ENCODE measurements around the gene SOSTDC1. TPM values are rescaled to one million over a fixed set of nuclear protein-coding genes. Genes with fewer than 3 reads are reported as not detected.
"Not testable (repeated sequence)": the region's sequence is repeated elsewhere in the genome, so short reads cannot be mapped to it uniquely, and the experiment has no call there.

Gene SOSTDC1
- polyA plus RNA-seq, 1 experiment = not detected

DNA sequence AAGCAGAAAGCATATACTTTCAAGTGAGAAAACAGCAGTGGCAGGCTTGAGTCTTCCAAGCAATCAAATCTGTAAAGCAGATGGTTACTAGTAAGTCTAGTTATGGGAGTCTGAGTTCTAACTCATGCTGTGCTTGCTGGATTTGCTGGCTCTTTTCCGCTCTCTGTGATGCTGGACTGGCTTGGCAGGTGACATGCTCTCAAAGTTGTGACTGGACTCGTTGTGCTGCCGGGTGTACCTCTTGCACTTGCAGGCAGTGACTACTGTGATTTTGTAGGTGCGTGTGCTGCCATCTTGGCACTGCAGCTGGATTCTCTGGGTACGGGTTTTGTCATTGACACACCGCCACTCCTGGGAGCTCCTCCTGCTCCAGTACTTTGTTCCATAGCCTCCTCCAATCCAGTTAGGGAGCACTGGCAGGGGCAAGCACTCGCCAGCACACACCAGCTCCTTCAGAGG, 3.1 kb downstream of the SOSTDC1 start:
- ChIA-PET POLR2A (no interaction called here), CTCF (interaction anchor here (0.6 kb wide), 1 partner anchor 1861 kb away, joined by 3 read pairs; no protein-coding TSS in a partner anchor)
- DNase-seq (ENCODE audit: low read depth) = no peak
- no peaks in the 10 kb centered on the region for H3K36me3 ChIP-seq (ENCODE audit: control insufficient read depth, insufficient read depth, low read length)
- TF ChIP-seq, protein P1, sequence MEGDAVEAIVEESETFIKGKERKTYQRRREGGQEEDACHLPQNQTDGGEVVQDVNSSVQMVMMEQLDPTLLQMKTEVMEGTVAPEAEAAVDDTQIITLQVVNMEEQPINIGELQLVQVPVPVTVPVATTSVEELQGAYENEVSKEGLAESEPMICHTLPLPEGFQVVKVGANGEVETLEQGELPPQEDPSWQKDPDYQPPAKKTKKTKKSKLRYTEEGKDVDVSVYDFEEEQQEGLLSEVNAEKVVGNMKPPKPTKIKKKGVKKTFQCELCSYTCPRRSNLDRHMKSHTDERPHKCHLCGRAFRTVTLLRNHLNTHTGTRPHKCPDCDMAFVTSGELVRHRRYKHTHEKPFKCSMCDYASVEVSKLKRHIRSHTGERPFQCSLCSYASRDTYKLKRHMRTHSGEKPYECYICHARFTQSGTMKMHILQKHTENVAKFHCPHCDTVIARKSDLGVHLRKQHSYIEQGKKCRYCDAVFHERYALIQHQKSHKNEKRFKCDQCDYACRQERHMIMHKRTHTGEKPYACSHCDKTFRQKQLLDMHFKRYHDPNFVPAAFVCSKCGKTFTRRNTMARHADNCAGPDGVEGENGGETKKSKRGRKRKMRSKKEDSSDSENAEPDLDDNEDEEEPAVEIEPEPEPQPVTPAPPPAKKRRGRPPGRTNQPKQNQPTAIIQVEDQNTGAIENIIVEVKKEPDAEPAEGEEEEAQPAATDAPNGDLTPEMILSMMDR (IDR thresholded peaks at IDR 0.05; ENCODE audit: insufficient read depth, low read depth, low read length) = no peak
- peaks cover 2% of the 10 kb centered on the region; the same call in 1 of the 2 replicates for H3K27me3 ChIP-seq (ENCODE audit: control insufficient read depth, insufficient read depth, low read length)
- no peak overlapping the region for H3K4me3 ChIP-seq (ENCODE audit: low read depth, low read length)

DNA sequence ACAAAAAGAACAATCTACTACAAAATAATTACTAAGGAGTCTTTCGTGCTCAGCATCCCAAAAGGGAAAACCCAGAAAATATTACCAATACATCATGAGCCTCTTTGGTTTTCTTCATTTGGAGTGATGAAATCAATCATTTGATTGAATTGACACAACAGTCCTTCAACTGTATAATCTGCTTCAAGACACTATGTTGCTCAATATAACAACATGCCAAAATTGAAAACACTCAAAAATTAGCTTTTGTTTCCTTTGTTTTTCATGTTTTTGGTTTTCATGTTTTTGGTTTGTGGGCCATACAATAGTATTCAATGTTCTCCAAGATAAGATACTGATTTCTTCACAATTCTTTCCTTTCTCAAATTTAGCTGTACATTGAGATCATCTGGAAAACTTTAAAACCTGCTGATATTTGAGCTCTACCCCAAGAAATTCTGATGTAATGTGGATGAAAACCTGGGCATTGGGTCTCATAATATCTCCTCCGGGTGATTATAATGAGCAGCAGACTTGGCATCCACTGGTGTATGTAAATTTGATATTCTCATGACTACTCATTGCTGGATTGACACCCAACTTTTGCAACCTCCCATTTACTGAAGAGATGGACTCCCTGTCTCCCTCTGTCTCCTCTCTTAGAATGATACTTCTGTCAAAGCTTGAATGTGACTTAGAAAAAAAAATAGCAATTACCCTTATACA, 4.6 kb downstream of the SOSTDC1 start:
- Histone ChIP-seq H3K4me3 (ENCODE audit: low read depth, low read length) (no peak overlapping the region), H3K27me3 (ENCODE audit: control insufficient read depth, insufficient read depth, low read length) (peaks cover 2% of the 10 kb centered on the region; the same call in 1 of the 2 replicates), H3K36me3 (ENCODE audit: control insufficient read depth, insufficient read depth, low read length) (no peaks in the 10 kb centered on the region)
- DNase-seq (ENCODE audit: low read depth) = no peak
- ChIA-PET CTCF (no interaction called here), POLR2A (no interaction called here)
- TF ChIP-seq, protein P1 (IDR thresholded peaks at IDR 0.05; ENCODE audit: insufficient read depth, low read depth, low read length) = no peak

DNA sequence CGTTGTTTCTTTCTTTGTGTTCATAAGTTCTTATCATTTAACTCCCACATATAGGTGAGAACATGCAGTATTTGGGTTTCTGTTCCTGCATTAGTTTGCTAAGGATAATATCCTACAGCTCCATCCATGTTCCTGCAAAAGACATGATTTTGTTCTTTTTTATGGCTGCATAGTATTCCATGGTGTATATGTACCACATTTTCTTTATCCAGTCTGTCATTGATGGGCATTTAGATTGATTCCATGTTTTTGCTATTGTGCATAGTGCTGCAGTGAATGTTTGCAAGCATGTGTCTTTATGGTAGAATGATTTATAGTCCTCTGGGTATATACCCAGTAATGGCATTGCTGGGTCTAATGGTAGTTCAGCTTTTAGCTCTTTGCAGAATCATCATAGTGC, 9.2 kb downstream of the SOSTDC1 start:
- POLR2A ChIA-PET; DNase-seq (ENCODE audit: low read depth); H3K36me3 ChIP-seq (ENCODE audit: control insufficient read depth, insufficient read depth, low read length); H3K27me3 ChIP-seq (ENCODE audit: control insufficient read depth, insufficient read depth, low read length); H3K4me3 ChIP-seq (ENCODE audit: low read depth, low read length): not testable (repeated sequence)
- CTCF ChIA-PET = interaction anchor here (1.6 kb wide), 1 partner anchor 108 kb away, joined by 4 read pairs; no protein-coding TSS in a partner anchor

DNA sequence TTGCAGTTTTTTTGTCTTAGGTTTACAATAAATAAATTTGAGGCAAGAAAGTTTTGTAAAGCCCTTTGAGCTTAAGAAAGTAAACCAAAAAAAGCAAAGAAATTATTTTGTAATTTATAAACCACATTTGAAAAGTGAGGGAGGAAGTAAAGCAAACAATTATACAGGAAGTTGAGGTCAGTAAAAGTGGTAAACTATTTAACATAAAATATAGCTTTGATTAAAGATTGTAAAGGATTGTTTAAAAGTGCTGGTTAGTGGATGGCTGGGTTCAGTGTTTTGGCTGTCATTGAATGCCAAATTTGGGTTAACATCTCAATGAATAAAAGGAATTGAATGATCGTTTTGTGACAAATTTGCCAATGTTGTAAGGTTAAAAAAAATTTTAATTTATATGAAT, 9.9 kb downstream of the SOSTDC1 start:
- Histone ChIP-seq H3K4me3 (ENCODE audit: low read depth, low read length) (no peak overlapping the region), H3K27me3 (ENCODE audit: control insufficient read depth, insufficient read depth, low read length) (no peaks in the 10 kb centered on the region), H3K36me3 (ENCODE audit: control insufficient read depth, insufficient read depth, low read length) (no peaks in the 10 kb centered on the region)
- TF ChIP-seq, protein P1 (IDR thresholded peaks at IDR 0.05; ENCODE audit: insufficient read depth, low read depth, low read length) = no peak
- ChIA-PET CTCF (interaction anchor here (1.6 kb wide), 1 partner anchor 109 kb away, joined by 4 read pairs; no protein-coding TSS in a partner anchor), POLR2A (no interaction called here)
- no peak for DNase-seq (ENCODE audit: low read depth)

DNA sequence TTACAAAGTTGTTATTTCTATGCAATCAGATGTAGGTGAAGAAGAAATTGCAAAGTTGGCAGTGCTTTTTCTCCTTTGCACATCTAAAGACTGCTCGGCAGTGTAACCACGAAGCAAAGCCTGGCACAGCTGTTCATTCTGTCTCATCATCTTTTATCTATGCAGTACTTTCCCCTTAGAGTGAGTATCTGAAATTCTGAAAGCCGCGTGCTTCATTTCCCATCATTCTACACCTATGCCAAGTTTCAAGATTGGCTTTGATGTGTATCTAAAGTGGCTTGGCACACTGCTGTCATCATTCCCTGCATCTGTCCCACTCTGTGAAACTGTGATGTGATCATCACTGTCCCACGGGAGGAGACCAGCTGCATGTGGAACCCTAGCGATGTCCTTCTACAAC, 15.2 kb downstream of the SOSTDC1 start:
- ChIA-PET CTCF (interaction anchor here (1.8 kb wide), 1 partner anchor 18 kb away, joined by 4 read pairs; no protein-coding TSS in a partner anchor), POLR2A (no interaction called here)
- H3K27me3 ChIP-seq (ENCODE audit: control insufficient read depth, insufficient read depth, low read length) = no peaks in the 10 kb centered on the region
- TF ChIP-seq, protein P1 (IDR thresholded peaks at IDR 0.05; ENCODE audit: insufficient read depth, low read depth, low read length) = no peak
- no peaks in the 10 kb centered on the region for H3K36me3 ChIP-seq (ENCODE audit: control insufficient read depth, insufficient read depth, low read length)
- no peak for DNase-seq (ENCODE audit: low read depth)
- H3K4me3 ChIP-seq (ENCODE audit: low read depth, low read length) = no peak overlapping the region

All from BJ (cell line).